Endothelial cell of umbilical vein (primary cell): ENCODE results near the gene ADD1. TPM values are rescaled to one million over a fixed set of nuclear protein-coding genes. Genes with fewer than 3 reads are reported as not detected.

Experiments
- BruUV-seq: library from RNA; stranded (reverse); fragments of 400-500 nt; replicated peaks from 2 replicates; lab custom pipeline; 2021; lab: Mats Ljungman, UMichigan
- CTCF ChIA-PET: fragments of 300-600, 350-600 bp; sonication (Branson Sonifier 250); formaldehyde crosslinking; loops from one replicate; lab custom pipeline; 2021; ENCODE audit warnings: antibody characterized with exemption, inconsistent platforms; lab: Charles Lee
- POLR2A ChIA-PET: fragments of 300-600, 350-600 bp; sonication (Branson Sonifier 250); formaldehyde crosslinking; loops from one replicate; lab custom pipeline; 2021; ENCODE audit warnings: antibody characterized with exemption, inconsistent platforms; lab: Charles Lee
- DNase-seq: peaks from one replicate; pipeline ENCODE4 v3.0.0-alpha.2; 2011; ENCODE audit warnings: low read depth, low spot score
- FAIRE-seq: peaks from 2 replicates; lab custom pipeline; 2011; peaks lifted over from hg19 to GRCh38; lab: Jason Lieb, UNC
- H2AFZ ChIP-seq: 2 replicates; pipeline ENCODE4 v1.6.0; 2012; ENCODE audit warnings: low read depth, low read length, control low read depth, inconsistent platforms
- H3K27ac ChIP-seq: 2 replicates; pipeline ENCODE4 v1.5.1; 2011; ENCODE audit warnings: low read depth, mild to moderate bottlenecking, control low read depth, low read length, moderate library complexity; ENCODE audit not compliant: insufficient read depth
- H3K27me3 ChIP-seq, 2 experiments: 2 replicates each; pipeline versions ENCODE4 v1.6.0 to v1.6.1; 2011; ENCODE audit warnings: low read length in 2 of 2, mixed read lengths in 1 of 2; ENCODE audit not compliant: control insufficient read depth in 2 of 2, insufficient read depth in 2 of 2
- H3K36me3 ChIP-seq, 2 experiments: 2 replicates in 1 of 2; 3 replicates in 1 of 2; pipeline ENCODE4 v1.5.1; 2011; ENCODE audit warnings: low read length in 2 of 2, mild to moderate bottlenecking in 1 of 2, moderate library complexity in 1 of 2; ENCODE audit not compliant: control insufficient read depth in 2 of 2, insufficient read depth in 2 of 2; ENCODE audit errors: extremely low read depth in 1 of 2
- H3K4me1 ChIP-seq: 3 replicates; pipeline ENCODE4 v1.5.1; 2011; ENCODE audit warnings: mild to moderate bottlenecking, low read length; ENCODE audit not compliant: control insufficient read depth, insufficient read depth; ENCODE audit errors: extremely low read depth
- H3K4me2 ChIP-seq: 2 replicates; pipeline ENCODE4 v1.6.1; 2011; ENCODE audit warnings: low read length, control low read depth, mixed read lengths; ENCODE audit not compliant: insufficient read depth
- H3K4me3 ChIP-seq, 3 experiments: fragments of 200-600 bp in 1 of 3; sonication (generic), shearing (Covaris generic) in 1 of 3; replicated peaks in 1 of 3; 2 replicates each; pipeline ENCODE4 v1.5.1; 2011 to 2016; ENCODE audit warnings: control low read depth in 3 of 3, low read length in 3 of 3, mild to moderate bottlenecking in 2 of 3, inconsistent platforms in 1 of 3, low read depth in 1 of 3, moderate library complexity in 1 of 3; ENCODE audit not compliant: insufficient read depth in 1 of 3
- H3K79me2 ChIP-seq: 2 replicates; pipeline ENCODE4 v1.6.0; 2012; ENCODE audit warnings: low read length, inconsistent platforms; ENCODE audit not compliant: control insufficient read depth, insufficient read depth
- H3K9ac ChIP-seq: replicated peaks from 2 replicates; pipeline ENCODE3; 2011; ENCODE audit warnings: low read length, control low read depth; ENCODE audit not compliant: insufficient read depth; ENCODE audit errors: extremely low read depth
- H3K9me1 ChIP-seq: replicated peaks from 3 replicates; pipeline ENCODE4 v1.6.0; 2011; ENCODE audit warnings: mild to moderate bottlenecking, low read length; ENCODE audit not compliant: control insufficient read depth, insufficient read depth; ENCODE audit errors: extremely low read depth
- H3K9me3 ChIP-seq: replicated peaks from 2 replicates; pipeline ENCODE4 v1.5.1; 2012; ENCODE audit warnings: low read length, inconsistent platforms; ENCODE audit not compliant: control insufficient read depth, insufficient read depth
- H4K20me1 ChIP-seq: replicated peaks from 2 replicates; pipeline ENCODE3; 2011; ENCODE audit warnings: mild to moderate bottlenecking, low read length; ENCODE audit not compliant: control insufficient read depth, insufficient read depth; ENCODE audit errors: extremely low read depth
- CTCF ChIP-seq, 2 donors: IDR thresholded peaks; 1 replicate in 1 of 2; 2 replicates in 1 of 2; pipeline ENCODE4 v1.5.1; 2011; ENCODE audit warnings: low read length in 2 of 2, mild to moderate bottlenecking in 2 of 2, moderate library complexity in 2 of 2, control low read depth in 1 of 2, inconsistent platforms in 1 of 2, low read depth in 1 of 2; ENCODE audit not compliant: insufficient read depth in 1 of 2; ENCODE audit errors: extremely low read depth in 1 of 2
- EZH2 ChIP-seq: IDR thresholded peaks from 2 replicates; pipeline ENCODE4 v1.6.1; 2012; ENCODE audit warnings: borderline replicate concordance, low read depth, mild to moderate bottlenecking, moderate library complexity, low read length, inconsistent platforms; ENCODE audit not compliant: severe bottlenecking
- FOS ChIP-seq: IDR thresholded peaks from 2 replicates; pipeline ENCODE4 v1.6.1; 2011; ENCODE audit warnings: mild to moderate bottlenecking, low read length, moderate library complexity, borderline replicate concordance; ENCODE audit not compliant: insufficient read depth
- GATA2 ChIP-seq: IDR thresholded peaks from 2 replicates; pipeline ENCODE4 v1.7.0; 2011; ENCODE audit warnings: low read depth, mild to moderate bottlenecking, moderate library complexity, mixed read lengths, low read length; ENCODE audit not compliant: insufficient read length, insufficient read depth
- JUN ChIP-seq: IDR thresholded peaks from 2 replicates; pipeline ENCODE4 v1.6.1; 2011; ENCODE audit warnings: borderline replicate concordance, low read depth; ENCODE audit not compliant: insufficient read length, insufficient read depth
- MAX ChIP-seq: IDR thresholded peaks from 2 replicates; pipeline ENCODE4 v1.6.1; 2011; ENCODE audit not compliant: insufficient read depth, insufficient read length
- MYC ChIP-seq: IDR thresholded peaks from one replicate; pipeline ENCODE4 v1.6.1; 2011; ENCODE audit warnings: mild to moderate bottlenecking, low read depth, low read length
- POLR2A ChIP-seq: IDR thresholded peaks from 2 replicates; pipeline ENCODE4 v1.6.1; 2012; ENCODE audit warnings: low read depth, mild to moderate bottlenecking, control low read depth, low read length
- POLR2AphosphoS5 ChIP-seq: IDR thresholded peaks from 2 replicates; pipeline ENCODE4 v1.6.1; 2012; ENCODE audit warnings: low read depth, mild to moderate bottlenecking, control low read depth, low read length, moderate library complexity; ENCODE audit not compliant: insufficient read depth
- dilution Hi-C: fragments of 300-500 bp; cut with MboI; formaldehyde crosslinking; loops from one replicate; pipeline ENCODE4 v1.15.0; 2019; ENCODE audit warnings: low sequenced_read_pairs; ENCODE audit not compliant: extremely low pct_ligation_motif_present
- intact Hi-C: fragments of 100-400 bp; cut with micrococcal nuclease; formaldehyde crosslinking; loops from one replicate; pipeline ENCODE4 v1.10.0; 2022
- polyA plus RNA-seq, 4 experiments: library from polyadenylated mRNA; depleted of rRNA in 3 of 4; stranded (reverse) in 3 of 4; unstranded in 1 of 4; fragments of >200 nt; gene quantifications; 2 replicates each; pipeline versions ENCODE4 v1.2.1 to v1.2.3, GENCODE V29; 2011 to 2012; ENCODE audit warnings: missing spikeins in 1 of 4
- total RNA-seq: library from RNA; stranded (reverse); gene quantifications from 2 replicates; pipeline ENCODE4 v1.2.3, GENCODE V29; 2021

ADD1 gene
- total and polyA plus RNA-seq, 2 donors (not counting 3 experiments of a cell fraction or from before 2014, with no cell fraction given): 219 to 305 TPM

DNA sequence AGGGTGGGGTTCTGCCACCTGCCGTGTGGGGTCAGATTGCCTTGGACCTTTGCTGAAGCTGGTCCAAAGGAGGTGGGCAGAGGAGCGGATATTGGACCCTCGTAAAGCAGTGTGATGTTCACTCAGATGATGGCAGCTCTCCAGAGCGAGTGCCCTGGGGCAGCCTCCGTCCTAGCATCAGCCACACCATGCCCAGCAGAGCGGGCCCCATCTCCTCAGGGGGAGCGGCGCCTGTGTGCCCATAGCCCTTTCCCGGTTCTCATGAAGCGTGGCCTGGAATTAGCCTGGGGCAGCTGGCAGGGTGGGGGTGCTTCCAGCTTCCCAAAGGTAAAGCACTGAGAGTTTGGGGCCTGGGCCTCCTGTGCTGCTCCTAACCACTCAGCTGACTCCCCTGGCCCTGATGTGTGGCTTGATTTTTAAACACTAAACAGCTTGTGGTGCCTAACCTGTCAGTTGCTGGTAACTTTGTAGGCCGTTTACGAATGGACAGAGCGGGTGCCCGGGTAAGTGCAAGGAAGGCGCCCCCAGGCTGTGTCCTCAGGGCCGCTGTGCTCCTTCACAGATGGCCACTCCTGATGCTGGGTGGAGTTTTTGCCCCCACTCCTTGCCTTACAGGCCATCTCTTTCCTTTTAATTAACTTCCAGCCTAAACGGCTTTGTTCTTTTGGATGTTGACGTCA, 83.5 kb downstream of the ADD1 start:
- Histone ChIP-seq H3K4me2 (no peak overlapping the region), H3K4me1 (peaks cover 10% of the 10 kb centered on the region), H3K79me2 (peaks cover 2% of the 10 kb centered on the region), H3K4me3 (no peak overlapping the region), H3K9ac (no peak overlapping the region), H3K27ac (no peak overlapping the region), H3K9me3 (no peaks in the 10 kb centered on the region), H4K20me1 (no peaks in the 10 kb centered on the region), H3K9me1 (no peaks in the 10 kb centered on the region), H3K36me3 (peaks cover 9 to 61% of the 10 kb centered on the region in 2 experiments), H2AFZ (no peak overlapping the region), H3K27me3 (no peaks in the 10 kb centered on the region)
- ChIA-PET POLR2A (no interaction called here), CTCF (interaction anchor here (1.6 kb wide), 1 partner anchor 13 kb away, joined by 5 read pairs; no protein-coding TSS in a partner anchor)
- FAIRE-seq: no peak
- BruUV-seq: no TSS peak
- intact Hi-C loops: no loop called here
- TF ChIP-seq JUN: no peak
- no peak for TF ChIP-seq POLR2A
- no peak for TF ChIP-seq FOS
- no peak for TF ChIP-seq CTCF (IDR thresholded peaks at IDR 0.05; ENCODE audit: extremely low read depth in 1 of 2, insufficient read depth in 1 of 2, low read depth in 1 of 2, low read length in 2 of 2)
- no peak for TF ChIP-seq MAX
- no peak for TF ChIP-seq MYC
- no peak for TF ChIP-seq EZH2
- TF ChIP-seq POLR2AphosphoS5: no peak
- TF ChIP-seq GATA2: no peak
- no peak for DNase-seq
- dilution Hi-C loops: no loop called here
